MCF 10A (cell line): ENCODE results near the gene PKNOX2. TPM values are rescaled to one million over a fixed set of nuclear protein-coding genes. Genes with fewer than 3 reads are reported as not detected.

Source experiments
- BruUV-seq: library from RNA; stranded (reverse); fragments of 400-500 nt; replicated peaks from 2 replicates; lab custom pipeline; 2021; lab: Mats Ljungman, UMichigan
- CTCF ChIA-PET: fragments of 300-600 bp; sonication (Branson Sonifier 250); formaldehyde crosslinking; extraction: SDS; loops from one replicate; lab custom pipeline; 2021; ENCODE audit warnings: antibody characterized with exemption, inconsistent platforms; lab: Yijun Ruan, JAX
- POLR2A ChIA-PET: fragments of 300-600, 350-650 bp; sonication (Branson Sonifier 250); formaldehyde crosslinking; extraction: SDS; loops from one replicate; lab custom pipeline; 2020; ENCODE audit warnings: antibody characterized with exemption, inconsistent platforms; lab: Yijun Ruan, JAX
- DNase-seq: peaks from one replicate; pipeline ENCODE4 v3.0.0-alpha.2; 2018; ENCODE audit not compliant: unreplicated experiment
- H3K27ac Mint-ChIP-seq: one replicate; pipeline ENCODE4 v1.8.0; 2022; ENCODE audit warnings: mild to moderate bottlenecking, low read depth, mixed read lengths; ENCODE audit not compliant: unreplicated experiment
- H3K27me3 Mint-ChIP-seq: one replicate; pipeline ENCODE4 v1.8.0; 2022; ENCODE audit warnings: mixed read lengths; ENCODE audit not compliant: insufficient read depth, unreplicated experiment
- H3K36me3 Mint-ChIP-seq: one replicate; pipeline ENCODE4 v1.8.0; 2022; ENCODE audit warnings: mild to moderate bottlenecking, moderate library complexity, mixed read lengths; ENCODE audit not compliant: insufficient read depth, unreplicated experiment
- H3K4me1 Mint-ChIP-seq: one replicate; pipeline ENCODE4 v1.8.0; 2022; ENCODE audit warnings: mixed read lengths; ENCODE audit not compliant: insufficient read depth, unreplicated experiment
- H3K4me3 Mint-ChIP-seq: one replicate; pipeline ENCODE4 v1.8.0; 2022; ENCODE audit warnings: mild to moderate bottlenecking, moderate library complexity, mixed read lengths; ENCODE audit not compliant: unreplicated experiment
- H3K9me3 Mint-ChIP-seq: one replicate; pipeline ENCODE4 v1.8.0; 2022; ENCODE audit warnings: mixed read lengths; ENCODE audit not compliant: unreplicated experiment
- CTCF ChIP-seq: fragments of 200-600 bp; IDR thresholded peaks from one replicate; pipeline ENCODE4 v1.8.0; 2022; ENCODE audit warnings: antibody characterized with exemption, mild to moderate bottlenecking; ENCODE audit not compliant: unreplicated experiment
- intact Hi-C: fragments of 100-400 bp; cut with micrococcal nuclease; formaldehyde crosslinking; loops from 2 replicates; pipeline ENCODE4 v1.14.1; 2022
- total RNA-seq: library from RNA; stranded (reverse); gene quantifications from 2 replicates; pipeline ENCODE4 v1.2.3, GENCODE V29; 2022

The PKNOX2 gene
- total RNA-seq, 1 experiment from 2014 or later: not detected

GRCh38 chr11:125303694-125304093 is 139.1 kb downstream of the PKNOX2 start:
- Mint-ChIP-seq H3K4me3 (no peak overlapping the region), H3K9me3 (no peaks in the 10 kb centered on the region), H3K27me3 (no peaks in the 10 kb centered on the region), H3K4me1 (peaks cover 15% of the 10 kb centered on the region), H3K27ac (no peak overlapping the region), H3K36me3 (no peaks in the 10 kb centered on the region)
- intact Hi-C loops: no loop called here
- BruUV-seq: no TSS peak
- TF ChIP-seq CTCF: no peak
- CTCF ChIA-PET: interaction anchor here (0.7 to 1.1 kb wide), 5 partner anchors 10 to 353 kb away, joined by 3 to 5 read pairs (median 3); partner anchors contain the start of gene PKNOX2
- POLR2A ChIA-PET: no interaction called here
- no peak for DNase-seq

DNA sequence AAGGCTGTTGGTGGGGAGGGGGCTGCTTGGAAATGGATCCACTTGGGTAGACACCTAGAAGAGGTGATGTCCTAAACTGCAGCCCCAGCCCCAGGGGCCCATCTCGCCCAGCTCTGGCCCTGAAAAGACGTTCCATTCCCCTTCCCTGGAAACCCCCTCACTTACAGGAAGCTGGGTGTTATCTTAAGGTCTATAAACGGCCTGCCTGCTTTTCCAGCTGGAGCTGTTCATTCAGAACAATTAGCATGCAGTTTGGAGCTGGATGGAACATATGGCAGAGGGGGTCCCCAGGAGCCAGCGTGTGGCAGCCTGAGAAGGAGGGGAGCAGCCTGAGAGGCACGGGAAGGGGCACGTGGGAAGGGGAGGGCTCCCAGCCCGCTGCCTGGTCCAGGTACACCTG is 139.6 kb downstream of the PKNOX2 start:
- BruUV-seq: no TSS peak
- Mint-ChIP-seq H3K4me3 (no peak overlapping the region), H3K36me3 (no peaks in the 10 kb centered on the region), H3K27ac (no peak overlapping the region), H3K9me3 (no peaks in the 10 kb centered on the region), H3K27me3 (no peaks in the 10 kb centered on the region), H3K4me1 (peaks cover 15% of the 10 kb centered on the region)
- no peak for DNase-seq
- no peak for TF ChIP-seq CTCF
- POLR2A ChIA-PET: interaction anchor here (0.6 kb wide), 1 partner anchor 96 kb away, joined by 3 read pairs; no protein-coding TSS in a partner anchor
- intact Hi-C loops: no loop called here
- CTCF ChIA-PET: interaction anchor here (1.0 to 1.1 kb wide), 2 partner anchors 140 to 353 kb away, joined by 3 read pairs; partner anchors contain the start of gene PKNOX2

GRCh38 chr11:125304876-125305275 is 140.3 kb downstream of the PKNOX2 start:
- H3K9me3 Mint-ChIP-seq: no peaks in the 10 kb centered on the region
- intact Hi-C loops: no loop called here
- ChIA-PET POLR2A (no interaction called here), CTCF (interaction anchor here (0.8 to 1.0 kb wide), 2 partner anchors 100 to 163 kb away, joined by 3 to 6 read pairs; no protein-coding TSS in a partner anchor)
- no peak overlapping the region for H3K27ac Mint-ChIP-seq
- no peak overlapping the region for H3K4me3 Mint-ChIP-seq
- H3K36me3 Mint-ChIP-seq: no peaks in the 10 kb centered on the region
- TF ChIP-seq CTCF: no peak
- no peak for DNase-seq
- peaks cover 15% of the 10 kb centered on the region for H3K4me1 Mint-ChIP-seq
- no TSS peak for BruUV-seq
- no peaks in the 10 kb centered on the region for H3K27me3 Mint-ChIP-seq

GRCh38 chr11:125305345-125305744 is 140.8 kb downstream of the PKNOX2 start:
- no peak for DNase-seq
- Mint-ChIP-seq H3K4me3 (no peak overlapping the region), H3K27me3 (no peaks in the 10 kb centered on the region), H3K4me1 (peaks cover 12% of the 10 kb centered on the region), H3K9me3 (no peaks in the 10 kb centered on the region), H3K36me3 (no peaks in the 10 kb centered on the region), H3K27ac (no peak overlapping the region)
- ChIA-PET CTCF (interaction anchor here (0.8 to 1.0 kb wide), 2 partner anchors 99 to 163 kb away, joined by 3 to 6 read pairs; no protein-coding TSS in a partner anchor), POLR2A (no interaction called here)
- TF ChIP-seq CTCF: no peak
- intact Hi-C loops: no loop called here
- no TSS peak for BruUV-seq
